H9 (cell line): ENCODE data around the gene F11. TPM values are rescaled to one million over a fixed set of nuclear protein-coding genes. Genes with fewer than 3 reads are reported as not detected.

Source experiments
- DNase-seq: peaks from one replicate; pipeline ENCODE4 v3.0.0-alpha.2; 2017
- H2AFZ ChIP-seq: one replicate; pipeline ENCODE4 v1.6.1; 2013; ENCODE audit warnings: mild to moderate bottlenecking, low read length, control low read depth, moderate library complexity
- H2AK5ac ChIP-seq: 2 replicates; pipeline ENCODE4 v1.6.1; 2013; ENCODE audit warnings: low read length, control low read depth, mixed read lengths; ENCODE audit not compliant: insufficient read length
- H2BK120ac ChIP-seq: one replicate; pipeline ENCODE4 v1.6.1; 2013; ENCODE audit warnings: low read depth, mild to moderate bottlenecking, low read length, control low read depth, inconsistent platforms; ENCODE audit not compliant: poor library complexity, severe bottlenecking
- H2BK12ac ChIP-seq: 2 replicates; pipeline ENCODE4 v1.6.1; 2013; ENCODE audit warnings: low read length, control low read depth, mixed read lengths, low read depth; ENCODE audit not compliant: insufficient read length
- H2BK15ac ChIP-seq: 2 replicates; pipeline ENCODE4 v1.6.1; 2013; ENCODE audit warnings: low read depth, low read length, control low read depth
- H2BK20ac ChIP-seq: one replicate; pipeline ENCODE4 v1.6.1; 2013; ENCODE audit warnings: low read depth, mild to moderate bottlenecking, low read length, control low read depth, inconsistent platforms; ENCODE audit not compliant: poor library complexity, severe bottlenecking
- H2BK5ac ChIP-seq: 2 replicates; pipeline ENCODE4 v1.6.1; 2013; ENCODE audit warnings: low read length, control low read depth, mixed read lengths; ENCODE audit not compliant: insufficient read length
- H3K14ac ChIP-seq: 2 replicates; pipeline ENCODE4 v1.6.1; 2013; ENCODE audit warnings: low read length, control low read depth; ENCODE audit not compliant: insufficient read depth
- H3K18ac ChIP-seq: 2 replicates; pipeline ENCODE4 v1.6.1; 2013; ENCODE audit warnings: low read depth, mild to moderate bottlenecking, mixed read lengths, low read length, control low read depth; ENCODE audit not compliant: insufficient read length
- H3K23ac ChIP-seq: 2 replicates; pipeline ENCODE4 v1.6.1; 2013; ENCODE audit warnings: low read length, control low read depth, mixed read lengths, low read depth; ENCODE audit not compliant: insufficient read length
- H3K23me2 ChIP-seq: 2 replicates; pipeline ENCODE4 v1.6.1; 2013; ENCODE audit warnings: low read depth, mild to moderate bottlenecking, mixed read lengths, low read length, control low read depth; ENCODE audit not compliant: insufficient read length, poor library complexity, severe bottlenecking
- H3K27ac ChIP-seq: 2 replicates; pipeline ENCODE4 v1.5.1; 2013; ENCODE audit warnings: low read length, control low read depth, mixed read lengths, low read depth; ENCODE audit not compliant: insufficient read length
- H3K27me3 ChIP-seq: 2 replicates; pipeline ENCODE4 v1.6.1; 2013; ENCODE audit warnings: low read length, control low read depth, inconsistent platforms; ENCODE audit not compliant: insufficient read depth
- H3K4ac ChIP-seq: 2 replicates; pipeline ENCODE4 v1.6.1; 2013; ENCODE audit warnings: low read depth, mild to moderate bottlenecking, control low read depth, inconsistent platforms, low read length, moderate library complexity
- H3K4me1 ChIP-seq: 2 replicates; pipeline ENCODE4 v1.6.1; 2013; ENCODE audit warnings: low read length, control low read depth, inconsistent platforms; ENCODE audit not compliant: insufficient read depth
- H3K4me2 ChIP-seq: 2 replicates; pipeline ENCODE4 v1.6.1; 2013; ENCODE audit warnings: low read length, control low read depth, mixed read lengths; ENCODE audit not compliant: insufficient read length, insufficient read depth
- H3K56ac ChIP-seq: 2 replicates; pipeline ENCODE4 v1.6.1; 2013; ENCODE audit warnings: low read depth, mild to moderate bottlenecking, mixed read lengths, low read length, control low read depth; ENCODE audit not compliant: insufficient read length
- H3K79me1 ChIP-seq: 2 replicates; pipeline ENCODE4 v1.6.1; 2013; ENCODE audit warnings: low read depth, mild to moderate bottlenecking, moderate library complexity, low read length, control low read depth, inconsistent platforms; ENCODE audit not compliant: insufficient read depth, poor library complexity, severe bottlenecking
- H3K79me2 ChIP-seq: 2 replicates; pipeline ENCODE4 v1.6.1; 2013; ENCODE audit warnings: low read length, control low read depth, inconsistent platforms; ENCODE audit not compliant: insufficient read depth
- H3K9ac ChIP-seq: 2 replicates; pipeline ENCODE4 v1.6.1; 2013; ENCODE audit warnings: low read length, control low read depth, mixed read lengths; ENCODE audit not compliant: insufficient read length; ENCODE audit errors: extremely low read depth
- H3K9me3 ChIP-seq: one replicate; pipeline ENCODE4 v1.6.1; 2013; ENCODE audit warnings: low read depth, low read length, inconsistent platforms; ENCODE audit not compliant: control insufficient read depth
- H3T11ph ChIP-seq: one replicate; pipeline ENCODE4 v1.6.1; 2013; ENCODE audit warnings: mild to moderate bottlenecking, low read length, control low read depth, inconsistent platforms
- H4K20me1 ChIP-seq: one replicate; pipeline ENCODE4 v1.6.1; 2013; ENCODE audit not compliant: control insufficient read depth, insufficient read length, insufficient read depth
- H4K5ac ChIP-seq: 2 replicates; pipeline ENCODE4 v1.6.1; 2013; ENCODE audit warnings: low read depth, mild to moderate bottlenecking, mixed read lengths, low read length, control low read depth; ENCODE audit not compliant: insufficient read length
- H4K8ac ChIP-seq: replicated peaks from 2 replicates; pipeline ENCODE4 v1.6.1; 2013; ENCODE audit warnings: low read length, control low read depth, mixed read lengths, low read depth; ENCODE audit not compliant: insufficient read length
- H4K91ac ChIP-seq: 2 replicates; pipeline ENCODE4 v1.6.1; 2013; ENCODE audit warnings: low read depth, mild to moderate bottlenecking, moderate library complexity, mixed read lengths, low read length, control low read depth; ENCODE audit not compliant: insufficient read length
- H3K27ac Mint-ChIP-seq, 3 experiments: 2 replicates in 2 of 3; 3 replicates in 1 of 3; pipeline ENCODE4 v1.8.0; 2020 to 2021; ENCODE audit warnings: mixed read lengths in 3 of 3, mild to moderate bottlenecking in 1 of 3, moderate library complexity in 1 of 3
- H3K27me3 Mint-ChIP-seq: 2 replicates; pipeline ENCODE4 v1.8.0; 2021; ENCODE audit warnings: low read depth, mild to moderate bottlenecking, moderate library complexity, mixed read lengths
- H3K36me3 Mint-ChIP-seq, 3 experiments: 2 replicates in 2 of 3; 3 replicates in 1 of 3; pipeline ENCODE4 v1.8.0; 2020 to 2021; ENCODE audit warnings: low read depth in 3 of 3, mixed read lengths in 3 of 3; ENCODE audit not compliant: insufficient read depth in 1 of 3
- H3K4me1 Mint-ChIP-seq, 2 experiments: 2 replicates each; pipeline ENCODE4 v1.8.0; 2020; ENCODE audit warnings: mixed read lengths in 2 of 2
- H3K4me3 Mint-ChIP-seq, 2 experiments: 2 replicates in 1 of 2; 3 replicates in 1 of 2; pipeline ENCODE4 v1.8.0; 2020 to 2021; ENCODE audit warnings: mild to moderate bottlenecking in 2 of 2, mixed read lengths in 2 of 2, moderate library complexity in 1 of 2
- H3K9me3 Mint-ChIP-seq, 2 experiments: 2 replicates in 1 of 2; 3 replicates in 1 of 2; pipeline ENCODE4 v1.8.0; 2020; ENCODE audit warnings: mild to moderate bottlenecking in 2 of 2, mixed read lengths in 2 of 2, moderate library complexity in 1 of 2
- WGBS: extraction: QIAGEN DNeasy Blood & Tissue Kit; methylation state at CpG from one replicate; pipeline ENCODE4 v1.1.7; 2013; ENCODE audit warnings: missing lambda C conversion rate, low lambda C conversion rate, mixed read lengths; ENCODE audit not compliant: insufficient read length; ENCODE audit errors: extremely low coverage; 5-methylcytosine and 5-hydroxymethylcytosine counted together
- total RNA-seq: library from RNA; stranded (reverse); gene quantifications from 2 replicates; pipeline ENCODE4 v1.2.1, GENCODE V29; 2021
- TF ChIP-seq, protein P1 (sequence below): fragments of 200-600 bp; sonication (generic); conservative IDR thresholded peaks from 3 replicates; pipeline ENCODE4 v1.8.0; 2021; ENCODE audit warnings: antibody characterized with exemption, mild to moderate bottlenecking

Gene F11
- total RNA-seq, 1 experiment from 2014 or later: 0.50 TPM

DNA sequence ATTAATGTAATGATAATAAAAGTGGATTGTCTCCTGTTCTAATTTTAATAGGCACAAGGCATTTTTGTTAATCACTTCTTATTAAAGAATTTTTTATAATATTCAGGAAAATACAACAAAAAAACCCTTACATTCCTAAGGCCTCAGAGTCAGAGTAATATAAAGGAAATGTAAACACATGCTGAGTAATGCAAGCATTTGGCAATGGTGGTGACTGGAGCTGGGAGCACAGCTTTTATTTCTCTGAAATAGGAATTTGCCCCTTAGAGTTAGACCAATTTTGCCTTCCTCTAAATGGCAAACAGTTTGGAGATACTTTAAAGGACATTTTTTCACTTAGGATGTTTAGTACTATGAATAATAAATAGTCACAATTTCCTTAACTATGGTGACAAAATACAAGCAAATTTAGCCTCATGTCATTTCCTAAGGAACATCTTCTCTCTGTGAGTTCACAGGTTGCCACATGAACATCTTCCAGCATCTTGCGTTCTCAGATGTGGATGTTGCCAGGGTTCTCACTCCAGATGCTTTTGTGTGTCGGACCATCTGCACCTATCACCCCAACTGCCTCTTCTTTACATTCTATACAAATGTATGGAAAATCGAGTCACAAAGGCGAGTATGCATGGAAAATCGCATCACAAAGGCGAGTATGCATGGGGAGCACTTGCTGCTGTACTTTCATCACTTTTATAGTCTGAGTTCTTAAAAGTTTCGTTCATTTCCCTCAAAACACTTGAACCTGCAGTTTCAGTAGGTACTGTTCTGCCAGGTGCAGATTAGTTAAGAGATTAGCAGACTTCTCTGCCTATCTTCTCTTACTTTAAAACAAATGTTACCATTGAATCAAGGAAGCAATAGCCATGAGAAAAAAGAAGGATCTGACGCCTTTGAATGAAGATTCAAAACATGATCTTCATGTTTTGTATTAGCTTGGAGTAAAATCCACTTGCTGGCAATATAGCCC is 15.9 kb upstream of the F11 start:
- H3K9ac ChIP-seq: peak overlapping the region; percentile 9
- no peak overlapping the region for H2AK5ac ChIP-seq
- no peak overlapping the region for H2BK15ac ChIP-seq
- peak overlapping the region; percentile 17 for H2BK5ac ChIP-seq
- peaks cover 13% of the 10 kb centered on the region; the same call in 1 of the 2 replicates for H3K79me2 ChIP-seq
- peak overlapping the region; percentile 27 for H3K18ac ChIP-seq
- no peaks in the 10 kb centered on the region for H3K27me3 ChIP-seq
- peak overlapping the region; percentile 99 for H3K27ac ChIP-seq
- no CpG with 5 or more reads among the region's 8 CpGs for WGBS
- no peak overlapping the region for H2BK120ac ChIP-seq
- H2BK12ac ChIP-seq: no peak overlapping the region
- H3K4me2 ChIP-seq: peak overlapping the region; percentile 68
- peak overlapping the region; percentile 59 for H3T11ph ChIP-seq
- peak; percentile 68 for DNase-seq
- H3K9me3 ChIP-seq: no peaks in the 10 kb centered on the region
- peak overlapping the region; percentile 33 to 71 for H3K4me3 Mint-ChIP-seq
- H3K27me3 Mint-ChIP-seq: no peaks in the 10 kb centered on the region; the same call in 1 of the 2 replicates
- no peak overlapping the region for H3K56ac ChIP-seq
- H3K9me3 Mint-ChIP-seq: peaks cover 2 to 3% of the 10 kb centered on the region in 2 experiments
- peaks cover 47 to 54% of the 10 kb centered on the region in 2 experiments for H3K4me1 Mint-ChIP-seq
- peaks cover 4 to 11% (median 11%) of the 10 kb centered on the region in 3 experiments; a peak in 6 of 7 replicates for H3K36me3 Mint-ChIP-seq
- no peak overlapping the region for H2BK20ac ChIP-seq
- H3K79me1 ChIP-seq: no peaks in the 10 kb centered on the region
- H2AFZ ChIP-seq: no peak overlapping the region
- H3K23me2 ChIP-seq: no peaks in the 10 kb centered on the region
- H4K8ac ChIP-seq: no peak overlapping the region
- no peak overlapping the region for H4K91ac ChIP-seq
- peak overlapping the region; percentile 95 to 99 (median 99) for H3K27ac Mint-ChIP-seq
- H3K4me1 ChIP-seq: peaks cover 13% of the 10 kb centered on the region
- H3K14ac ChIP-seq: no peak overlapping the region
- TF ChIP-seq, protein P1, sequence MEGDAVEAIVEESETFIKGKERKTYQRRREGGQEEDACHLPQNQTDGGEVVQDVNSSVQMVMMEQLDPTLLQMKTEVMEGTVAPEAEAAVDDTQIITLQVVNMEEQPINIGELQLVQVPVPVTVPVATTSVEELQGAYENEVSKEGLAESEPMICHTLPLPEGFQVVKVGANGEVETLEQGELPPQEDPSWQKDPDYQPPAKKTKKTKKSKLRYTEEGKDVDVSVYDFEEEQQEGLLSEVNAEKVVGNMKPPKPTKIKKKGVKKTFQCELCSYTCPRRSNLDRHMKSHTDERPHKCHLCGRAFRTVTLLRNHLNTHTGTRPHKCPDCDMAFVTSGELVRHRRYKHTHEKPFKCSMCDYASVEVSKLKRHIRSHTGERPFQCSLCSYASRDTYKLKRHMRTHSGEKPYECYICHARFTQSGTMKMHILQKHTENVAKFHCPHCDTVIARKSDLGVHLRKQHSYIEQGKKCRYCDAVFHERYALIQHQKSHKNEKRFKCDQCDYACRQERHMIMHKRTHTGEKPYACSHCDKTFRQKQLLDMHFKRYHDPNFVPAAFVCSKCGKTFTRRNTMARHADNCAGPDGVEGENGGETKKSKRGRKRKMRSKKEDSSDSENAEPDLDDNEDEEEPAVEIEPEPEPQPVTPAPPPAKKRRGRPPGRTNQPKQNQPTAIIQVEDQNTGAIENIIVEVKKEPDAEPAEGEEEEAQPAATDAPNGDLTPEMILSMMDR: no peak
- H3K4ac ChIP-seq: no peak overlapping the region
- H4K20me1 ChIP-seq: no peaks in the 10 kb centered on the region
- no peak overlapping the region for H3K23ac ChIP-seq
- H4K5ac ChIP-seq: peak overlapping the region; percentile 53
